ENCODE results near the gene PRDM16.

DNA sequence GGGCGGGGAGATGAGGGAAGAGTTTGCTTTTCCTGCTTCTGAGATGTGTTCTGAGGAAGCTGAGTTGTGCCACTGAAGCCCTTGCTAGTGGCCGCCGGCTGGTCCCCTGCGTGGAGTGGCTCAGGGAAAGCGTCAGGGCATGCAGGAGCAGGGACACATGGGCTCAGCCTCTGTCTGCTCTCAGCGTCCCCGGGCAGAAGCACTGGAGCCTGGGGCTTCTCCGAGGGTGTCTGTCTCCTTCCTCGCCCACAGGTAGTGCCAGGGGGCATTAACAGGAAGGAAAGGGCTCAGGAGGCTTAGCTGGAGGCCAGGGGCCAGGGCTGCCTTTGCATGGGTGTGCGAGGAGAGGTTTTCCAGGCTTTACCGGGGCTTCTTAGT, 7.3 kb downstream of the PRDM16 start:
- TF ChIP-seq, protein P1, sequence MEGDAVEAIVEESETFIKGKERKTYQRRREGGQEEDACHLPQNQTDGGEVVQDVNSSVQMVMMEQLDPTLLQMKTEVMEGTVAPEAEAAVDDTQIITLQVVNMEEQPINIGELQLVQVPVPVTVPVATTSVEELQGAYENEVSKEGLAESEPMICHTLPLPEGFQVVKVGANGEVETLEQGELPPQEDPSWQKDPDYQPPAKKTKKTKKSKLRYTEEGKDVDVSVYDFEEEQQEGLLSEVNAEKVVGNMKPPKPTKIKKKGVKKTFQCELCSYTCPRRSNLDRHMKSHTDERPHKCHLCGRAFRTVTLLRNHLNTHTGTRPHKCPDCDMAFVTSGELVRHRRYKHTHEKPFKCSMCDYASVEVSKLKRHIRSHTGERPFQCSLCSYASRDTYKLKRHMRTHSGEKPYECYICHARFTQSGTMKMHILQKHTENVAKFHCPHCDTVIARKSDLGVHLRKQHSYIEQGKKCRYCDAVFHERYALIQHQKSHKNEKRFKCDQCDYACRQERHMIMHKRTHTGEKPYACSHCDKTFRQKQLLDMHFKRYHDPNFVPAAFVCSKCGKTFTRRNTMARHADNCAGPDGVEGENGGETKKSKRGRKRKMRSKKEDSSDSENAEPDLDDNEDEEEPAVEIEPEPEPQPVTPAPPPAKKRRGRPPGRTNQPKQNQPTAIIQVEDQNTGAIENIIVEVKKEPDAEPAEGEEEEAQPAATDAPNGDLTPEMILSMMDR (IDR thresholded peaks at IDR 0.05; ENCODE audit: low read depth, low read length) = no peak
- TF ChIP-seq, protein P2, sequence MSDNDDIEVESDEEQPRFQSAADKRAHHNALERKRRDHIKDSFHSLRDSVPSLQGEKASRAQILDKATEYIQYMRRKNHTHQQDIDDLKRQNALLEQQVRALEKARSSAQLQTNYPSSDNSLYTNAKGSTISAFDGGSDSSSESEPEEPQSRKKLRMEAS (IDR thresholded peaks at IDR 0.05; ENCODE audit: low read depth, low read length) = no peak
- TF ChIP-seq MYC (IDR thresholded peaks at IDR 0.05; ENCODE audit: low read depth, low read length) = no peak
- no peak for TF ChIP-seq POLR2A (IDR thresholded peaks at IDR 0.05; ENCODE audit: extremely low read depth, insufficient read length)
